ENCODE results near the gene GPN3. TPM values are rescaled to one million over a fixed set of nuclear protein-coding genes. Genes with fewer than 3 reads are reported as not detected.

GPN3 gene
- polyA plus RNA-seq = 10 to 100 TPM in 2 of 4 donors, 1 to 10 TPM in 2; 5.4 to 20.9 (median 11.0) TPM
- long read RNA-seq, donor 1, transcript GPN3-201 (8 exons, 1,468 nt) = major isoform, 15 of 17 reads
- long read RNA-seq, donor 1, partial matches to known transcripts = 0 of 17 reads
- long read RNA-seq, donor 1, other reads (novel, unspliced or antisense) = 0 of 17 reads
- long read RNA-seq, donor 2 = 0 reads
- long read RNA-seq, donor 3, transcript GPN3-201 (8 exons, 1,468 nt) = major isoform, 7 of 7 reads
- long read RNA-seq, donor 3, partial matches to known transcripts = 0 of 7 reads
- long read RNA-seq, donor 3, other reads (novel, unspliced or antisense) = 0 of 7 reads
- long read RNA-seq, donor 4 = 0 reads
- long read RNA-seq, donor 5, partial matches to known transcripts = 0 of 2 reads
- long read RNA-seq, donor 5, other reads (novel, unspliced or antisense) = 0 of 2 reads
- long read RNA-seq, donor 6, partial matches to known transcripts = 0 of 3 reads
- long read RNA-seq, donor 6, other reads (novel, unspliced or antisense) = 0 of 3 reads
- long read RNA-seq, donor 7 = 0 reads
- long read RNA-seq, donor 8 = 0 reads
- long read RNA-seq, donor 9, partial matches to known transcripts = 0 of 2 reads
- long read RNA-seq, donor 9, other reads (novel, unspliced or antisense) = 0 of 2 reads
- long read RNA-seq, donor 10, transcript GPN3-201 (8 exons, 1,468 nt) = major isoform, 7 of 7 reads
- long read RNA-seq, donor 10, partial matches to known transcripts = 0 of 7 reads
- long read RNA-seq, donor 10, other reads (novel, unspliced or antisense) = 0 of 7 reads

GRCh38 chr12:110468214-110469048 lies at the start of gene GPN3, which contains the start of gene FAM216A:
GPN3 (minus strand) TSS chr12:110468257; CDS start chr12:110468203, 54 bp downstream.
FAM216A (plus strand) TSS chr12:110468845; CDS start chr12:110468876, 31 bp downstream.
- no peak for FAIRE-seq
- peaks cover 0 to 3% (median 2%) of the 10 kb centered on the region in 3 donors for H3K4me1 ChIP-seq (ENCODE audit: control insufficient read depth in 3 of 3, insufficient read depth in 2 of 3, low read depth in 1 of 3, low read length in 2 of 3)
- no peaks in the 10 kb centered on the region for H3K27me3 ChIP-seq (ENCODE audit: control insufficient read depth in 3 of 3, insufficient read depth in 3 of 3, low read length in 3 of 3)
- H3K4me3 ChIP-seq (ENCODE audit: low read depth in 1 of 3, low read length in 3 of 3) = peak within 1 kb of the TSS; percentile 50 to 70 (median 70)
- peak; percentile 98 to 99 for DNase-seq
- no peaks in the 10 kb centered on the region for H3K9me3 ChIP-seq (ENCODE audit: control insufficient read depth in 2 of 2, insufficient read depth in 1 of 2, low read depth in 1 of 2, low read length in 1 of 2)
- 0 to 1% (median 0%) methylated on average over 76 to 78 of the region's 78 CpGs for WGBS, 3 donors
- H3K36me3 ChIP-seq (ENCODE audit: control insufficient read depth in 3 of 3, insufficient read depth in 2 of 3, low read depth in 1 of 3, low read length in 3 of 3) = peaks cover 0 to 6% (median 2%) of the 10 kb centered on the region in 3 donors
- peak within 1 kb of the TSS; percentile 49 to 93 (median 79) for H3K27ac ChIP-seq (ENCODE audit: low read depth in 1 of 3, low read length in 2 of 3)

- no peak for FAIRE-seq
- Histone ChIP-seq H3K9me3 (ENCODE audit: control insufficient read depth in 2 of 2, insufficient read depth in 1 of 2, low read depth in 1 of 2, low read length in 1 of 2) (peaks cover 0 to 2% of the 10 kb centered on the region in 2 donors), H3K36me3 (ENCODE audit: control insufficient read depth in 3 of 3, insufficient read depth in 2 of 3, low read depth in 1 of 3, low read length in 3 of 3) (no peaks in the 10 kb centered on the region), H3K4me3 (ENCODE audit: low read depth in 1 of 3, low read length in 3 of 3) (no peak overlapping the region), H3K4me1 (ENCODE audit: control insufficient read depth in 3 of 3, insufficient read depth in 2 of 3, low read depth in 1 of 3, low read length in 2 of 3) (no peaks in the 10 kb centered on the region), H3K27me3 (ENCODE audit: control insufficient read depth in 3 of 3, insufficient read depth in 3 of 3, low read length in 3 of 3) (no peaks in the 10 kb centered on the region), H3K27ac (ENCODE audit: low read depth in 1 of 3, low read length in 2 of 3) (no peak overlapping the region)
- 82 to 94% (median 87%) methylated on average over 3 of the region's 3 CpGs for WGBS, 3 donors
- DNase-seq = no peak
These were observed 48.9 kb upstream of the GPN3 start for GRCh38 chr12:110516995-110517394.

- no peak for FAIRE-seq
- H3K27ac ChIP-seq (ENCODE audit: low read depth in 1 of 3, low read length in 2 of 3) = no peak overlapping the region
- no peaks in the 10 kb centered on the region for H3K36me3 ChIP-seq (ENCODE audit: control insufficient read depth in 3 of 3, insufficient read depth in 2 of 3, low read depth in 1 of 3, low read length in 3 of 3)
- WGBS, 3 donors = 48 to 74% (median 50%) methylated on average over 1 of the region's 1 CpG
- no peak overlapping the region for H3K4me3 ChIP-seq (ENCODE audit: low read depth in 1 of 3, low read length in 3 of 3)
- DNase-seq = no peak
- H3K4me1 ChIP-seq (ENCODE audit: control insufficient read depth in 3 of 3, insufficient read depth in 2 of 3, low read depth in 1 of 3, low read length in 2 of 3) = no peaks in the 10 kb centered on the region
- no peaks in the 10 kb centered on the region for H3K27me3 ChIP-seq (ENCODE audit: control insufficient read depth in 3 of 3, insufficient read depth in 3 of 3, low read length in 3 of 3)
- peaks cover 0 to 2% of the 10 kb centered on the region in 2 donors for H3K9me3 ChIP-seq (ENCODE audit: control insufficient read depth in 2 of 2, insufficient read depth in 1 of 2, low read depth in 1 of 2, low read length in 1 of 2)
These were observed 46.3 kb upstream of the GPN3 start for GRCh38 chr12:110514363-110514762.

GRCh38 chr12:110513842-110514241 lies 45.8 kb upstream of the GPN3 start:
- no peaks in the 10 kb centered on the region for H3K27me3 ChIP-seq (ENCODE audit: control insufficient read depth in 3 of 3, insufficient read depth in 3 of 3, low read length in 3 of 3)
- DNase-seq = no peak
- H3K4me3 ChIP-seq (ENCODE audit: low read depth in 1 of 3, low read length in 3 of 3) = no peak overlapping the region
- H3K9me3 ChIP-seq (ENCODE audit: control insufficient read depth in 2 of 2, insufficient read depth in 1 of 2, low read depth in 1 of 2, low read length in 1 of 2) = peaks cover 0 to 2% of the 10 kb centered on the region in 2 donors
- no peaks in the 10 kb centered on the region for H3K4me1 ChIP-seq (ENCODE audit: control insufficient read depth in 3 of 3, insufficient read depth in 2 of 3, low read depth in 1 of 3, low read length in 2 of 3)
- no peak overlapping the region for H3K27ac ChIP-seq (ENCODE audit: low read depth in 1 of 3, low read length in 2 of 3)
- WGBS, 3 donors = 79 to 82% (median 81%) methylated on average over 6 of the region's 6 CpGs
- no peak for FAIRE-seq
- no peaks in the 10 kb centered on the region for H3K36me3 ChIP-seq (ENCODE audit: control insufficient read depth in 3 of 3, insufficient read depth in 2 of 3, low read depth in 1 of 3, low read length in 3 of 3)

GRCh38 chr12:110508071-110508586 lies 40.1 kb upstream of the GPN3 start:
- no peak for DNase-seq
- 82 to 88% (median 84%) methylated on average over 4 of the region's 4 CpGs for WGBS, 3 donors
- Histone ChIP-seq H3K36me3 (ENCODE audit: control insufficient read depth in 3 of 3, insufficient read depth in 2 of 3, low read depth in 1 of 3, low read length in 3 of 3) (no peaks in the 10 kb centered on the region), H3K4me1 (ENCODE audit: control insufficient read depth in 3 of 3, insufficient read depth in 2 of 3, low read depth in 1 of 3, low read length in 2 of 3) (no peaks in the 10 kb centered on the region), H3K27me3 (ENCODE audit: control insufficient read depth in 3 of 3, insufficient read depth in 3 of 3, low read length in 3 of 3) (no peaks in the 10 kb centered on the region), H3K9me3 (ENCODE audit: control insufficient read depth in 2 of 2, insufficient read depth in 1 of 2, low read depth in 1 of 2, low read length in 1 of 2) (no peaks in the 10 kb centered on the region), H3K27ac (ENCODE audit: low read depth in 1 of 3, low read length in 2 of 3) (no peak overlapping the region), H3K4me3 (ENCODE audit: low read depth in 1 of 3, low read length in 3 of 3) (no peak overlapping the region)
- no peak for FAIRE-seq

GRCh38 chr12:110505332-110505731 lies 37.3 kb upstream of the GPN3 start:
- WGBS, 3 donors = 75 to 80% (median 80%) methylated on average over 3 of the region's 3 CpGs

GRCh38 chr12:110503432-110503831 lies 35.4 kb upstream of the GPN3 start:
- Histone ChIP-seq H3K27ac (ENCODE audit: low read depth in 1 of 3, low read length in 2 of 3) (no peak overlapping the region), H3K36me3 (ENCODE audit: control insufficient read depth in 3 of 3, insufficient read depth in 2 of 3, low read depth in 1 of 3, low read length in 3 of 3) (no peaks in the 10 kb centered on the region), H3K9me3 (ENCODE audit: control insufficient read depth in 2 of 2, insufficient read depth in 1 of 2, low read depth in 1 of 2, low read length in 1 of 2) (no peaks in the 10 kb centered on the region), H3K4me3 (ENCODE audit: low read depth in 1 of 3, low read length in 3 of 3) (no peak overlapping the region), H3K4me1 (ENCODE audit: control insufficient read depth in 3 of 3, insufficient read depth in 2 of 3, low read depth in 1 of 3, low read length in 2 of 3) (peaks cover 0 to 3% (median 0%) of the 10 kb centered on the region in 3 donors), H3K27me3 (ENCODE audit: control insufficient read depth in 3 of 3, insufficient read depth in 3 of 3, low read length in 3 of 3) (no peaks in the 10 kb centered on the region)
- FAIRE-seq = no peak
- DNase-seq = no peak
- WGBS, 3 donors = 74 to 77% (median 76%) methylated on average over 1 of the region's 1 CpG

More at GRCh38 chr12:110505332-110505731, 37.3 kb upstream of the GPN3 start:
- no peak overlapping the region for H3K27ac ChIP-seq (ENCODE audit: low read depth in 1 of 3, low read length in 2 of 3)
- no peak for DNase-seq
- peaks cover 0 to 3% (median 0%) of the 10 kb centered on the region in 3 donors for H3K4me1 ChIP-seq (ENCODE audit: control insufficient read depth in 3 of 3, insufficient read depth in 2 of 3, low read depth in 1 of 3, low read length in 2 of 3)
- H3K36me3 ChIP-seq (ENCODE audit: control insufficient read depth in 3 of 3, insufficient read depth in 2 of 3, low read depth in 1 of 3, low read length in 3 of 3) = no peaks in the 10 kb centered on the region
- no peak overlapping the region for H3K4me3 ChIP-seq (ENCODE audit: low read depth in 1 of 3, low read length in 3 of 3)
- no peaks in the 10 kb centered on the region for H3K27me3 ChIP-seq (ENCODE audit: control insufficient read depth in 3 of 3, insufficient read depth in 3 of 3, low read length in 3 of 3)
- no peak for FAIRE-seq
- H3K9me3 ChIP-seq (ENCODE audit: control insufficient read depth in 2 of 2, insufficient read depth in 1 of 2, low read depth in 1 of 2, low read length in 1 of 2) = no peaks in the 10 kb centered on the region
